OCI-LY3 (cell line): ENCODE results near the gene PML.

Experiments used
- CTCF ChIP-seq: fragments of 200-600, 300-600 bp; sonication (generic); IDR thresholded peaks from 2 replicates; pipeline ENCODE4 v1.5.1; 2014; ENCODE audit warnings: antibody characterized with exemption, low read length, low read depth
- EZH2phosphoT487 ChIP-seq: fragments of 200-600 bp; shearing (Covaris generic); IDR thresholded peaks from 2 replicates; pipeline ENCODE4 v1.6.1; 2018; ENCODE audit warnings: antibody characterized with exemption, mixed run types, low read depth

GRCh38 chr15:74022706-74023470 is 28.4 kb downstream of the PML start:
- TF ChIP-seq CTCF (no peak), EZH2phosphoT487 (no peak)
